ENCODE results near the gene SULT4A1.
"Not testable (repeated sequence)": the region's sequence is repeated elsewhere in the genome, so short reads cannot be mapped to it uniquely, and the experiment has no call there.

Gene SULT4A1, protein sequence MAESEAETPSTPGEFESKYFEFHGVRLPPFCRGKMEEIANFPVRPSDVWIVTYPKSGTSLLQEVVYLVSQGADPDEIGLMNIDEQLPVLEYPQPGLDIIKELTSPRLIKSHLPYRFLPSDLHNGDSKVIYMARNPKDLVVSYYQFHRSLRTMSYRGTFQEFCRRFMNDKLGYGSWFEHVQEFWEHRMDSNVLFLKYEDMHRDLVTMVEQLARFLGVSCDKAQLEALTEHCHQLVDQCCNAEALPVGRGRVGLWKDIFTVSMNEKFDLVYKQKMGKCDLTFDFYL

DNA sequence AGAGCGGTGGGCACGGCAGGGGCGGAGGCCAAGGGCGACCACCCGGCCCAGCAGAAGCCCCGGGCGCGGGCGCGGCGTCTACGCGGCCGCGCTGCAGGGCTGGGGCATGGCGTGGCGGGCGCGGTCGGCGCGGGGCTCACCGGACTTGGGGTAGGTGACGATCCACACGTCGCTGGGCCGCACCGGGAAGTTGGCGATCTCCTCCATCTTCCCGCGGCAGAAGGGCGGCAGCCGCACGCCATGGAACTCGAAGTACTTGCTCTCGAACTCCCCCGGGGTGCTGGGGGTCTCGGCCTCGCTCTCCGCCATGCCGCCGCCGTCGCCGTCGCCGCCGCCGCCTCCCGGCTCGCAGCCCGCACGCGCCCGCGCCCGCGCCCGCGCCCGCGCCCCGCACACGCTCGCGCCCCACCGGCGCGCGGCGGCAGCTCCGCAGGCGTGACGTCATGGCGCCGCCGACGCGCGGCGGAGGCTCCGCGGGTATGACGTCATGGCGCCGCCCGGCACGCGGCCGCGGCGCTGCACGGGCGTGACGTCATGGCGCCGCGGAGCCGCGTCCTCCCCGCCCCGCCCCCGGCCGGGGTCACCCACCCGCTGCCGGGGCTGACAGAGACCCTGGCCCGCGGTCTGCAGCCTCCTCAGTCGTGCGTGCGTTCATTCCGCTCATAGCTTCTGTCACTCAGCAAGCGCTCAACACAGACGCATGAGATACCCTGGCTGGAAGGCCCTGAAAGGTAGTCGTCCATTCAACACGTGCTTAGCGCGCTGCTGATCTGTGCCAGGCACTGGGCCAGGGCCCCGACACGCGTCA is at the start of gene SULT4A1:
SULT4A1 (minus strand) TSS at position 440 of the 808 bp plus-strand sequence; CDS start at position 309, 131 bp downstream.
- no peak for FAIRE-seq

DNA sequence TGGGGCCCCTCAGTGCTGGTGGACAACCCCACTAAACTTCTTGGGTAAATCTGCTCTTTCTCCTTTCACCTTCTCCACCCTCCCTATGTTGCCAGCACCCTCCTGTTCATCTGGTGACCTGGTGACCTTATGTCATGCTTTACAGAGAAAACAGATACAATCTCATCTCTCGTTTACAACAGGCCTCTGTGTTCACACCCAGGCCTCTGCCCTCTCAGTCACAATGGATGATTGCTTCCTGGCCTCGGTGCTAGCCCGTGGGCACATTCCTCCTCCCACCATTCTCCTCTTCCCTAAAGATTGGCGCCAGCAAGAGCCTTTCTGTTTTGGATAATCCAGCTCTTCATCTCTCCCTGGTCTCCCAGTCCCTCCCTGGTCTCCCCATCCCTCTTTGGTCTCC is 49.0 kb upstream of the SULT4A1 start:
- no peak for FAIRE-seq

GRCh38 chr22:43910178-43910695 is 47.9 kb upstream of the SULT4A1 start:
- no peak for FAIRE-seq

GRCh38 chr22:43909708-43910107 is 47.4 kb upstream of the SULT4A1 start:
- FAIRE-seq = no peak

DNA sequence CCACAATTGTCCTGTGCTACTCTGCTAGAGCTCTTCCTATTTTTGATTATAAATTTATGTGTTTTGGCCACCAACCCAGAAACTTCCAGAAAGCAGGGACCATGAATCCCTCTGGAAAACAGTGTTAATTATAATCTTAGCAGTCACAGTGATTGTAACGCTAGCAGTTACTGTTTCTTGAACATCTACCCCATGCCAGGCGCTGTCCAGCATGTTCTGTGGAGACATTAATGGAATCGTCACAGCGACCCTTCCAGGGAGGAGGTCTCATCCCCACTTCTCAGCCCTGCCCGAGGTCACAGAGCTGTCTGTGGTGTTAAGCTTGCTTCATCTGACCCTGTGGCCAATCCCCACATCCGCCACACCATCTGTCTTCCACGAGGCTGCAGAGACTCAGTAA is 43.4 kb upstream of the SULT4A1 start:
- no peak for FAIRE-seq

- not testable (repeated sequence) for FAIRE-seq
These were observed 42.1 kb upstream of the SULT4A1 start for GRCh38 chr22:43904412-43904811.

GRCh38 chr22:43903033-43903432 is 40.7 kb upstream of the SULT4A1 start:
- FAIRE-seq = not testable (repeated sequence)

- FAIRE-seq = no peak
These were observed 39.8 kb upstream of the SULT4A1 start for GRCh38 chr22:43901976-43902643.

DNA sequence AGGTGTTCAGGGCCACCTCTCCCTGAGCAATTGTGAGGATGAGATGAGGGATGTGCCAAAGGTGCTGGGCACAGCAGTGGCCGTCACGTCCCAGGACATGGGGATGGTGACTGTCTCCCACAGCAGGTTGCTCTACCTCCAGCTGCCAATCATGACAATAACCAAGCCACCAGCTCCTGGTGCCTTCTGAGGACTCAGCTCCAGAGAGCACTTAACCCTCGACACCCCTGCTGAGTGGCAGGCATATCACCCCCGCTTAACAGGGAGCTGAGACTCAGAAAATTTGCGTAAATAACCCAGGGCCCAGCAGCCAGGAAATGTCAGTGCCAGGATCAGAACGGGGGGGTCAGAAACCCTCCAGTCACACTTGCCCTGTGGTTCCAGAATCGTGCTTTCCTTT is 37.9 kb upstream of the SULT4A1 start:
- FAIRE-seq = no peak

DNA sequence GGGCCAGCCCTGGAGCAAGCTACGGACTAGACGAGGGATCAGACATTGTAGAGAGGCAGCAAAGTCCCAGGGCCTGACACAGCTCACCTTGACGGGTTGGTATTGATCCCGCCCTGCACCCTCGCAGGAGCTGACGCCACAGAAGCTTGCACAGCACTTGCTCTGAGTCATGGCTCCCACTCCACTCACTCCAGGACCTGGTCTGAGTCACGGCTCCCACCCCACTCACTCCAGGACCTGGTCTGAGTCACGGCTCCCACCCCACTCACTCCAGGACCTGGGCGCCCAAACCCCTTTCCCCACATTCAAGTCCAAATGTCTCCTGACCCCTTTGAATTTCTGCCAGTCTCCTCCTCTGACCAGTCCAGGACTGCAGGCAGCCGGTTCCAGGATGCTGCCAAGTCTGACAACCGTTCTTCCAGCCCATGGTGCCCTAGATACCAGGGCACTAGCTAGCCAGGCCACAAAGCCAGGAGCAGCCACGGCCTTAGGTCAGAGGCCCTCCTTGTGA is 35.5 kb upstream of the SULT4A1 start:
- FAIRE-seq = no peak

- FAIRE-seq = no peak
These were observed 33.8 kb upstream of the SULT4A1 start for GRCh38 chr22:43895986-43896645.

- no peak for FAIRE-seq
These were observed 31.8 kb upstream of the SULT4A1 start for GRCh38 chr22:43894122-43894521.

GRCh38 chr22:43893266-43893665 is 31.0 kb upstream of the SULT4A1 start:
- FAIRE-seq = no peak

DNA sequence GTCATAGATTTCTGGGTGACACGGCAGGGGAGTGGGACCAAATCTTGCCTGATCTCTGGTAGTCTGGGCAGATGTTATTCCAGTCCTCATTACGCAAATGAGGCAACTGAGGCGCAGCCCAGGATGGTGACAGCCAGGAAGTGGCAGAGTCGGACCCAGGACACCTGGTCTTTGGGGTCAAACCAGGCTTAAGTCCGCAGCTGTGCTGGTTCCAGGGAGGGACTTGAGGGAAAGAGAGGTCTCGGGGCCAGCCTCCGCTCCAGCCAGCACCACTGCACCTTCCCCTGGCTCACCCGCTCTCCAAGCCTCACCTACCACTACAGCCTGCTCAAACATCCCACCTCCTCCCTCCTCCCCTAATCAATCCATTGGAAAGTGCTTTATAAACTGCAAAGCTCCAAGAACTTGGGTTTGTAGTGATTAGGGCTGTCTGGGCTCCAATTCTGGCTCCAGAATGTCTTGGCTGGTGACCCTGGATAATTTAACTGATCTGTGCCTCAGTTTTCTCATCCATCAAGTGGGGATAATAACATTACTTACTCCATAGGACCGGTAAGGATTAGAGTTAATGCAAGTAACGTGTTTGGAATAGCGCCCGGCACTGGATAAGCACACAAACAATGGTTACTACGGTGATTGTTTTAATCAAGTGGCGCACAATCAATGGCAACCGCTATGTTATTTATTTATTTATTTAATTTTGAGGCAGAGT is 30.0 kb upstream of the SULT4A1 start:
- FAIRE-seq = no peak

- no peak for FAIRE-seq
These were observed 29.3 kb upstream of the SULT4A1 start, which contains the start of gene PNPLA5 for GRCh38 chr22:43891360-43892182. Gene PNPLA5 (minus strand): TSS chr22:43892013. CDS start chr22:43891880, 133 bp downstream.

- no peak for FAIRE-seq
These were observed 28.6 kb upstream of the SULT4A1 start for GRCh38 chr22:43890901-43891331.

DNA sequence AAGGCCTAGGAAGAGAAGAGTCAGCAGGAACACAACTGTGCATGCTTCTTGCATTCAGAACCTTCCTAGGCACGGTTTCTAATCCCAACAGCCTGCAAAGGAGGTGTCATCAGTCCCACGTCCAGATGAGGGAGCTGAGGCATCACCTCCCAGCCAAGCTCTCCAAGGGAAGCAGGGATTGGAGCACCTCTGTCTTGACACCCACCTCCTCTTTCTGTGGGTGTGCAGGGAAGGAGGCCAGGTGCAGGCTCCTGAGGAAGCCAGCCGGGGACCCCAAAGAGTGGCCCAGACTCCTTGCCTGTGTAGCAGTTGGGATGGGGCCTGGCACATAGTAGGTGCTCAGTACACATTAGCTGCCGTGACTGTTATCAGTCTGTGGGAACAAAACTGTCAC is 27.5 kb upstream of the SULT4A1 start:
- FAIRE-seq = no peak

DNA sequence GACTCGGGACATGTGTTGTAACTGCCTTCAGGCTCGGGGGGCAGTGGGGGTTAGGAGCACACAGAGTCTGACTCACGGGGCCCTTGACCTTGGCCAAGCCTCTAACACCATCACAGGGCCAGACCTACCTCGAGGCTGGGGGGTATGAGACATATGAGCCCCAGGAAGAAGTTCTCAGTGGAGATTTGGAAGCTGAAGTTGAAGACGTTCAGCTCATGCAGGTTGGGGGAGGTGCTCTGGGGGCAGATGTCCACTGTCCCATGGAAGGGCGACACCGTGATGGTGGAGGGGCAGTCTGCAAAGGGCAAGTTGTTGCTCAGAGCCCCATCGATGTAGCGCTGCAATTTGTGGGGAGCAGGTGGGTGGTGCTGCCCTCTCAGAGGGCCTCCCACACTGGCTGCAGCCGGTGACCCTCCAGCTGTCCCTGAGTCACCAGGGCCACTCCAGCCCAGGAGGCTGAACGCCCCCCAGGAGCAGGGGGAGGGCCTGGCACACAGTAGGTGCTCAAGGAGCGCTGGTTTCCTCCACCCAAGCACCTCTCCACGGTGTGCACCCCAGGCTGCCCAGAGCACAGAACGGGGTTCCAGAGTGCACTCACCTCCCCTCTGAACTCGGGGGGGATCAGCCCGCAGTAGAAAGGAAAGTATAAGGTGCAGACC is 27.0 kb upstream of the SULT4A1 start:
- no peak for FAIRE-seq

DNA sequence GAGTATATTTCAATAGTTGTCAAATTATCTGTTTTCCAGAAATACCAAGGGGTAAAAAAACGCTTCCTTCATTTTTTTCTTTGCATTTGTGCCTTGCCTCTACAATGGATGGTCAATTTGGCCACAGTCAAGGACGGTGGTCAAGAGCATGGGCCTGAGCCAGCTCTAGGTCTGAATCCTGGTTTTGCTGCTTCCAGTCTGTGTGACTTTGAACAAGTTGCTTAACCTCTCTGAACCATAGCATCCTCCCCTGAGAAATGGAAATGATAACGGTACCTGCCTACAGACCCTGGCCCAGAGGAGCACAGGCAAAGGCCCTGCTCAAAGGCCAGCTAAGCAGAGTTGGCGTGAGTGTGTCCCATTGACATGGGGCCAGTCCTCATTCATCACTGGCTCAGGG is 26.4 kb upstream of the SULT4A1 start:
- FAIRE-seq = no peak

GRCh38 chr22:43887391-43887790 is 25.1 kb upstream of the SULT4A1 start:
- FAIRE-seq = no peak
